ENCODE results near the gene SEPTIN5.

SEPTIN5 gene

DNA sequence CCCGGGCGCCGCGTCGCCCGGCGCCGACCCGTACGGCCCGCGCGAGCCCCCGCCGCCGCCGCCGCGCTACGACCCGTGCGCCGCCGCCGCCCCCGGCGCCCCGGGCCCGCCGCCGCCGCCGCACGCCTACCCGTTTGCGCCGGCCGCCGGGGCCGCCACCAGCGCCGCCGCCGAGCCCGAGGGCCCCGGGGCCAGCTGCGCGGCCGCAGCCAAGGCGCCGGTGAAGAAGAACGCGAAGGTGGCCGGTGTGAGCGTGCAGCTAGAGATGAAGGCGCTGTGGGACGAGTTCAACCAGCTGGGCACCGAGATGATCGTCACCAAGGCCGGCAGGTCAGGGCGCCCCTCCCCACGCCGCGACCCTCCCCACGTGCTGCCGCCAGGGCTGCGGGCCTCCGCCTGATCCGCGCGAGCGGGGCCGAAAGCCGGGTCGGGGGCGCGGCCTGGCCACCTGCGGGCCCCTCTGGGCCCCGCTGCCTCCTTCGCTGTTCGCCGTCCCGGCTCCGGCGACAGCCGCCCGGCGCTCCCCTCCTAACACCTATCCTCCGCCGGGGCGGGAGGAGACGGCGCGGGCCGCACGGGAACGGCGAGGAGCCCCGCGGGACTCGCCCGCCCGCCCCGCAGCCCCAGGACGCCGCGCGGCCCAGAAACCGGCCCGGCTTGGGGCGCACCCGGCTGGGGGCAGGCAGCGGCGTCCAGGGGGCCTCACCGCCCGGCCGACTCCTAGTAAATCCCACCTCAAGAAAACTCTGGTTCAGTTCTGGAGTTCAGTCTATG, 46.8 kb downstream of the SEPTIN5 start:
- DNase-seq (ENCODE audit: low read depth in 2 of 2): no peak

- DNase-seq (ENCODE audit: low read depth in 2 of 2): no peak
These were observed 47.6 kb downstream of the SEPTIN5 start for GRCh38 chr22:19761725-19762567.

- no peak for DNase-seq (ENCODE audit: low read depth in 2 of 2)
These were observed 48.5 kb downstream of the SEPTIN5 start for GRCh38 chr22:19762568-19763457.

GRCh38 chr22:19763458-19764298, 49.4 kb downstream of the SEPTIN5 start:
- DNase-seq (ENCODE audit: low read depth in 2 of 2): no peak

DNA sequence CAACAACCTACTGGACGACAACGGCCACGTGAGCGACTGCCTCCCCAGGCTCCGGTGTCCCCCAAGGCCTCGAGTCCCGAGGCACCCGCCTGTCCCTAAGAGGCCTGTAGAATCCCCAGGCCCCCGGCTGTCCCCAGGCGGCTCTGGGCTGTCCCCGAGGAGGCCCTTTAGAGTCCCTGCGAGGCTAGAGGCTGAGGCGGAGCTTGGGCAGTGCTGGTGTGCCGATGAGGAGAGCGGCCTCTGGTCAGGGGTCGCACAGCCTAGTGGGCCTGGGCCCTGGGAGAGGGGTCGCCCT, 49.9 kb downstream of the SEPTIN5 start:
- DNase-seq (ENCODE audit: low read depth in 2 of 2): no peak

DNA sequence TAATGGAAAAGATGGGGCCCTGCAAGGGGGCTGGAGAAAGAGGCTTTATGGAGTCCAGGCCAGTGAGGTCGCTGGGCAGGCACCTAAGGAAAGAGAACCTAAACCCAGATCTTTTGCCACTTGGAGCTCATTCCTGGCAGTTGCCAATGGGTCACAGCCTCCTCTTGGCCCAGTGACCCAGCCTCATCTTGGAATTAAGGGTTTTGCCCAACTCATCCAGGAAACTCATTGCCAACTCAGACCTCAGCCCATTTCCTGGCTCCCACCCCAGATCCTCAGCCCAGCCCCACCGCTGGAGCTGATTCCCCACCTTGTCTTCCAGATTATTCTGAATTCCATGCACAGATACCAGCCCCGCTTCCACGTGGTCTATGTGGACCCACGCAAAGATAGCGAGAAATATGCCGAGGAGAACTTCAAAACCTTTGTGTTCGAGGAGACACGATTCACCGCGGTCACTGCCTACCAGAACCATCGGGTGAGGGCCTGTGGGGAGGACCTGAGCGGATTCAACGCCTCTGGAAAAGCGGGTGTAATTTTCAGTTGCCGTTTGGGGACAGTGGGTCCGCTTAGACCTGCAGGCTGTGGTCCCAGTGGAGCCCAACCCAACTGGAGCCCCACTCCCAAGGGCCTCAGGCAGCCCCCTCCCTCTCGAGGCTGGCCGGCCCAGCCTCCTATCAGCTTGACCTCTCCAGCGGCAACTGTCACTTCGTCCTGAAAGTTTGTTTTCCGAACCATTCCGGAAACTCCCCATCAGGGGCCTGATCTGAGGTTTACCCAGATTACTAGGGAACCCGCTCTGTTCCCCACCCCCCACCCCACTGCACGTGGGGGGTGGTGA, 50.6 kb downstream of the SEPTIN5 start:
- no peak for DNase-seq (ENCODE audit: low read depth in 2 of 2)

DNA sequence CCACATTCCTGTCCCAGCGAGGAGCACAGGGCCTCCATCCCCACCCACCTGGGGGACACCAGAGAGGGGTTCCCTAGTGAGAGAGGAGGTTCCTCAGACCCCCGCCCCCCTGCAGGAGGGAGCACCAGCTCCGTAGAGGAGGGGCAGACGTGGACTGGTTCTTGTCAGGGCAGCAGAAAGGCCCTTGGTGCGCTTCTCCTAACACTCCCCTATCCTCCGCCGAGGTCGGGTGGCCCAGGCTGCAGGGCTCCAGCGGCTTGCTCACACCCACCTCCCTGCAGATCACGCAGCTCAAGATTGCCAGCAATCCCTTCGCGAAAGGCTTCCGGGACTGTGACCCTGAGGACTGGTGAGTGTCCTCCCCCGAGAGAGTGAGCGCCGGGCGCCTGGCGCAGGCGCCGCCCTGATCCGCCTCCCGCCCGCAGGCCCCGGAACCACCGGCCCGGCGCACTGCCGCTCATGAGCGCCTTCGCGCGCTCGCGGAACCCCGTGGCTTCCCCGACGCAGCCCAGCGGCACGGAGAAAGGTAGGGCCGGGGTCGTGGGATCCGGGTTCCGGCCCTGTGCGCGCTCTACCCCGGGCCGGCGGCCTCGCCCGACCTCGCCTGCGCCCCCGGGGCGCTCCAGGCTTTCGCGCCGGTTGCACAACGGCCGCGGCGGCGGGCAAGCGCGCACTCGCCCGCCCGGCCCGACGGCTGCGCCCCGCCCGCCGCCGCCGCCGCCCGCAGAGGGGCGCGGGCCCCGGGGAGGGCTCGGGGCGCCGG, 51.4 kb downstream of the SEPTIN5 start:
- DNase-seq (ENCODE audit: low read depth in 2 of 2): no peak

- DNase-seq (ENCODE audit: low read depth in 2 of 2): no peak
These were observed 51.9 kb downstream of the SEPTIN5 start for GRCh38 chr22:19766240-19766510.

- peak in 1 of 2 donors; percentile 33 for DNase-seq (ENCODE audit: low read depth in 2 of 2)
These were observed 52.5 kb downstream of the SEPTIN5 start for GRCh38 chr22:19766511-19767426.

DNA sequence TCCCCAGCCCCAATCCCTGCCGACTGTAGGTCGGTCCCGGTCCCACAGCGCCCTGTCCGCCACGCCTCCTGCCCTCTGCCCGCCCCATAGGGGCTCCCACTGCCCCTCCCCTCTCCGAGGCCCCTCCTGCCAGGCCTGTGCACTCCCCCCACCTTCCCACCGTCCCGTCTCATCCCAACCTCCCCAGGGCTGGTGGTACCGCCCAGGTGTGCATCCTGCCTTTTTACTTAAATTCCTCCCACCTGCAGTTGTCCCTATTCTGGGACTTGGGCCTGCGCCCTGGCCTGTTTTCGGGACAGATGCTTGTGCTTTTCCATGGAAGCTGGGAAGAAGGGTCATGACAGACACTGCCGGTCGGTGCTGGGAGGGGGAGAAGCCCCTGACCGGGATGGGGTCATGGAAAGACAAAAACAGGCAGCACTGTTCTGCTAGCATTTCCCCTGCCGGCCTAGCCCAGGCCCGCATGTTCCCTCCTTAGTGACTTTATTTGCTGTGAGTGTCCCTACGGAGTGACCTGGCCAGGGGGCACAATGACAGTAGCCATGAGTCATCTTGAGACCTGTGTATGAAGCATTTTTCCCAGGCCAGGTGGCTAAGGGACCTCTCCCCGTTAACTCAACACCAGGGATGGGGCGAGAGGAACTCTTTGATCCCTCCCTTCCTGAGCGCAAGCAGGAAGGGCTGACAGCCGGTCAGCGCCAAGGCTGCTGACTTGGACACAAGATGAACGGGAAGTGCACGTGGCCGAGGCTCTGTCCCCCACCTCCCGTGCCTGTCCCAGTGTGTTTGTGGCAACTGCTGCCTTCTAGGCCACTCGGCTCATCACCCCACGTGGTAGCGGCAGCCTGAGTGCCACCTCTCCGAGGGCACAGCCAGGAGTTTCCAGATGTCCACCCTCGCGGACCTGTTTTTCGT, 53.4 kb downstream of the SEPTIN5 start:
- no peak for DNase-seq (ENCODE audit: low read depth in 2 of 2)

- DNase-seq (ENCODE audit: low read depth in 2 of 2): no peak
These were observed 55.1 kb downstream of the SEPTIN5 start for GRCh38 chr22:19769393-19769715.

DNA sequence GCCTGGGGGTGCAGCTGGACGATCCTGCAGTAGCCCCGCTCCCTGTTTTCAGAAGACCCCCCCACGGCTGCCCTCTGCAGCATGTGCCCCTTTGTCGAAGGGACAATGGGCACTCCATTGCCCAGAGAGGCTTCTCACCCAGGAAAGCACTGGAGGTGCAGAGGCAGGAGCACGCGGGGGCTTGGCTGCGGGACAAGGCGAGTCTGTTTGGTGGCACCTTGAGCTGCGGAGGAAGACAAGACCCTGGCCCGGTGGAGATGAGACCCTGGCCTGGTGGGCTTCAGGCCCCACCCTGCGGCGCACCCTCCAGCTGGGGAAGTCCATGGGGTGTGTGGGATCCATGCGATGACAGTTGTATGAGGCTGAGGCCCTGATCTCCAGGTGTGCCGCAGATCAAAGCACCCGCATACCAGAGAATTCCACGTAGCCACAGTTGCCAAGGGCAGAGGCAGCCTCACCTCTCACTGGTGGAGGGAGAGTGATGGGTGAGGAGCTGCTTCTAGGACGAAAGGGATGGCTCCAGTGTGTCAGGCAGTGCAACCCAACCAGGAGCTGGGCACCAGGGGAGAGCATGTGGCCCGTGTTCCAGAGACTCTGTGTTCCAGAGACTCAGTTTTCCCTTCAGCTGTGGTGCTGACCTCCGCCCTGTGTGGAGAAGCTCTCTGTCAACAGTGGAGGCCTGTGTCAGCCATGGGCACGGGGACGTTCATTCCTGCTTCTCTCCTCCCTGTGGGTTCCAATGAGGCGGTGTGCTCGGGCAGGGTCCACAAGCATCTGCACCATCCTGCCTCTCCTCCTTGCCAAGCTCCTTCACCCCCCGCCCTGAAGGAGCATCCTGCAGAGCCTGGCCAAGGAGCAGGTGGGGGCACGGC, 56.3 kb downstream of the SEPTIN5 start:
- DNase-seq (ENCODE audit: low read depth in 2 of 2): no peak

DNA sequence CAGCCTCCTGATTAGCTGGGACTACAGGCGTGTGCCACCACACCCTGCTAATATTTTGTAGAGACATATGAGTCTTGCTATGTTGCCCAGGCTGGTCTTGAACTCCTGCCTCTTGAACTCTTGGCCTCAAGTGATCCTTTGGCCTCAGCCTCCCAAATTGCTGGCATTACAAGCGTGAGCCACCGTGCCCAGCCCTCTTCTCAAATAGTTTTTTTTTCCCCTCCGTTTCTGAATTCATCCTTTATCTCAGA, 58.0 kb downstream of the SEPTIN5 start:
- no peak for DNase-seq (ENCODE audit: low read depth in 2 of 2)

All from activated CD4-positive, alpha-beta T cell treated with anti-CD3 and anti-CD28 coated beads for 24 hours (primary cell).